ENCODE data around the gene SCEL. TPM values are rescaled to one million over a fixed set of nuclear protein-coding genes. Genes with fewer than 3 reads are reported as not detected.

Gene SCEL
- total RNA-seq, 1 experiment from 2014 or later = 0.07 TPM

DNA sequence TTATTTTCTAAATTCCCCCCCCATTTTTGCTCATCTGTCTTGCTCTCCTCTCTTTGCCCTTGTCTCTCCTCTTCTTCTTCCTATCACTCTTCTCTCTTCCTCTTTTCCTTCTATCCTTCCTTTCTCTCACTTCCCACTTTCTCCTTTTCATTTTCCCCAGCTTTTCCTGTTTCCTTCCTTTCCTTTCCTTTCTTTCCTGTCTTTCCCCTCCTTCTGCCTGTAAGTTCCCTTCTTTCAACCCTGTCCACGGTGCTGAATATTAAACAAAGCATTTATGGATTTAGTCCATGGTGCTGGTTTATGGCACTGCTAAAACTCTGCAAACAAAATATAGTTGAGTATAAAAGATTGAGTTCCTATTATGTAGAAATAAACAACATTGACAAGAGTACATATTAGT, 27.6 kb downstream of the SCEL start:
- Histone ChIP-seq H3K79me2 (ENCODE audit: insufficient read depth, low read length) (no peaks in the 10 kb centered on the region), H2AFZ (ENCODE audit: low read depth, low read length, poor library complexity, severe bottlenecking) (no peak overlapping the region), H3K9ac (ENCODE audit: low read length) (no peak overlapping the region), H4K20me1 (ENCODE audit: insufficient read depth) (no peaks in the 10 kb centered on the region), H3K36me3 (ENCODE audit: control insufficient read depth in 1 of 2, insufficient read depth in 2 of 2, low read length in 2 of 2) (no peaks in the 10 kb centered on the region), H3K4me3 (replicated peaks in 1 of 2; ENCODE audit: low read depth in 1 of 2, low read length in 2 of 2) (no peak overlapping the region), H3K4me2 (ENCODE audit: low read length) (no peak overlapping the region), H3K27me3 (ENCODE audit: insufficient read depth, low read length) (no peaks in the 10 kb centered on the region), H3K4me1 (ENCODE audit: control insufficient read depth in 1 of 2, insufficient read depth in 2 of 2, low read length in 2 of 2) (no peaks in the 10 kb centered on the region), H3K9me2 (ENCODE audit: insufficient read depth) (no peaks in the 10 kb centered on the region), H3K27ac (ENCODE audit: low read depth, low read length) (no peak overlapping the region), H3K9me3 (ENCODE audit: control insufficient read depth in 1 of 2, insufficient read depth in 1 of 2, low read depth in 1 of 2, low read length in 2 of 2) (no peaks in the 10 kb centered on the region)
- ChIA-PET POLR2A (no interaction called here), RAD21 (ENCODE audit: low non-redundant PET in 1 of 2, low total read pairs in 2 of 2, uncharacterized antibody in 2 of 2, unreplicated experiment in 2 of 2) (no interaction called here), CTCF (no interaction called here)
- TF ChIP-seq SP1 (IDR thresholded peaks at IDR 0.05; ENCODE audit: low read depth) = no peak
- TF ChIP-seq, protein P1, sequence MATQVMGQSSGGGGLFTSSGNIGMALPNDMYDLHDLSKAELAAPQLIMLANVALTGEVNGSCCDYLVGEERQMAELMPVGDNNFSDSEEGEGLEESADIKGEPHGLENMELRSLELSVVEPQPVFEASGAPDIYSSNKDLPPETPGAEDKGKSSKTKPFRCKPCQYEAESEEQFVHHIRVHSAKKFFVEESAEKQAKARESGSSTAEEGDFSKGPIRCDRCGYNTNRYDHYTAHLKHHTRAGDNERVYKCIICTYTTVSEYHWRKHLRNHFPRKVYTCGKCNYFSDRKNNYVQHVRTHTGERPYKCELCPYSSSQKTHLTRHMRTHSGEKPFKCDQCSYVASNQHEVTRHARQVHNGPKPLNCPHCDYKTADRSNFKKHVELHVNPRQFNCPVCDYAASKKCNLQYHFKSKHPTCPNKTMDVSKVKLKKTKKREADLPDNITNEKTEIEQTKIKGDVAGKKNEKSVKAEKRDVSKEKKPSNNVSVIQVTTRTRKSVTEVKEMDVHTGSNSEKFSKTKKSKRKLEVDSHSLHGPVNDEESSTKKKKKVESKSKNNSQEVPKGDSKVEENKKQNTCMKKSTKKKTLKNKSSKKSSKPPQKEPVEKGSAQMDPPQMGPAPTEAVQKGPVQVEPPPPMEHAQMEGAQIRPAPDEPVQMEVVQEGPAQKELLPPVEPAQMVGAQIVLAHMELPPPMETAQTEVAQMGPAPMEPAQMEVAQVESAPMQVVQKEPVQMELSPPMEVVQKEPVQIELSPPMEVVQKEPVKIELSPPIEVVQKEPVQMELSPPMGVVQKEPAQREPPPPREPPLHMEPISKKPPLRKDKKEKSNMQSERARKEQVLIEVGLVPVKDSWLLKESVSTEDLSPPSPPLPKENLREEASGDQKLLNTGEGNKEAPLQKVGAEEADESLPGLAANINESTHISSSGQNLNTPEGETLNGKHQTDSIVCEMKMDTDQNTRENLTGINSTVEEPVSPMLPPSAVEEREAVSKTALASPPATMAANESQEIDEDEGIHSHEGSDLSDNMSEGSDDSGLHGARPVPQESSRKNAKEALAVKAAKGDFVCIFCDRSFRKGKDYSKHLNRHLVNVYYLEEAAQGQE (IDR thresholded peaks at IDR 0.05; ENCODE audit: low read depth) = peak; percentile 55
- intact Hi-C loops (cut with micrococcal nuclease) = no loop called here
- DNase-seq (ENCODE audit: low read depth, low spot score) (no peak), ATAC-seq (no peak)
- no TSS peak for BruUV-seq (replicated peaks)

DNA sequence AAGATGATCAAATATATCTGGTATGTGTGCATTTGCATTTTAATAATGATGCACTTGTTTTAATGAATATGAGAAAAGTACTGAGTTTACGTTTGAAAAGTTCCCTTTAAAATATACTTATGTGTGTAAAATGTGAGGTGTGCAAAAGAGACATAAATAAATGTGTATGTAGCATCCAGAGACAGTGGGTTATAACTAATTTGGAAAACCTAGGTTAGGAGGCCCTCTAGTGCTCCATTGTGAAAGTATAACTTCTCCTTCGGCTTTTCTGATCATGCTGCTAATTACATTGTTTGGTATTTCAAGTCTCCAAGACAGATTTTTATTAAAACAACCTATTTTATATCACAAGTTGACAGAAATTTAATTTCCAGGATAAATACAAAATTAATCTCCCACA, 30.1 kb downstream of the SCEL start:
- no peaks in the 10 kb centered on the region for H3K4me1 ChIP-seq (ENCODE audit: control insufficient read depth in 1 of 2, insufficient read depth in 2 of 2, low read length in 2 of 2)
- intact Hi-C loops (cut with micrococcal nuclease) = loop anchor here (1.0 to 5.0 kb wide), 2 partner anchors 72 to 238 kb away; partner anchors contain the start of gene MYCBP2
- H3K4me2 ChIP-seq (ENCODE audit: low read length) = no peak overlapping the region
- ChIA-PET CTCF (no interaction called here), RAD21 (ENCODE audit: low non-redundant PET in 1 of 2, low total read pairs in 2 of 2, uncharacterized antibody in 2 of 2, unreplicated experiment in 2 of 2) (interaction anchor here in 1 of 2 experiments (0.6 kb wide), 1 partner anchor 51 kb away, joined by 3 read pairs; no protein-coding TSS in a partner anchor), POLR2A (no interaction called here)
- no peaks in the 10 kb centered on the region for H3K36me3 ChIP-seq (ENCODE audit: control insufficient read depth in 1 of 2, insufficient read depth in 2 of 2, low read length in 2 of 2)
- TF ChIP-seq POLR2A (IDR thresholded peaks at IDR 0.05; ENCODE audit: borderline replicate concordance, extremely low read depth, insufficient read depth, insufficient read length) (no peak), YY1 (IDR thresholded peaks at IDR 0.05; ENCODE audit: extremely low read depth, insufficient replicate concordance, low read depth, low read length) (no peak), RAD21 (IDR thresholded peaks at IDR 0.05; ENCODE audit: low read depth) (peak; percentile 64)
- TF ChIP-seq, protein P2, sequence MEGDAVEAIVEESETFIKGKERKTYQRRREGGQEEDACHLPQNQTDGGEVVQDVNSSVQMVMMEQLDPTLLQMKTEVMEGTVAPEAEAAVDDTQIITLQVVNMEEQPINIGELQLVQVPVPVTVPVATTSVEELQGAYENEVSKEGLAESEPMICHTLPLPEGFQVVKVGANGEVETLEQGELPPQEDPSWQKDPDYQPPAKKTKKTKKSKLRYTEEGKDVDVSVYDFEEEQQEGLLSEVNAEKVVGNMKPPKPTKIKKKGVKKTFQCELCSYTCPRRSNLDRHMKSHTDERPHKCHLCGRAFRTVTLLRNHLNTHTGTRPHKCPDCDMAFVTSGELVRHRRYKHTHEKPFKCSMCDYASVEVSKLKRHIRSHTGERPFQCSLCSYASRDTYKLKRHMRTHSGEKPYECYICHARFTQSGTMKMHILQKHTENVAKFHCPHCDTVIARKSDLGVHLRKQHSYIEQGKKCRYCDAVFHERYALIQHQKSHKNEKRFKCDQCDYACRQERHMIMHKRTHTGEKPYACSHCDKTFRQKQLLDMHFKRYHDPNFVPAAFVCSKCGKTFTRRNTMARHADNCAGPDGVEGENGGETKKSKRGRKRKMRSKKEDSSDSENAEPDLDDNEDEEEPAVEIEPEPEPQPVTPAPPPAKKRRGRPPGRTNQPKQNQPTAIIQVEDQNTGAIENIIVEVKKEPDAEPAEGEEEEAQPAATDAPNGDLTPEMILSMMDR (IDR thresholded peaks at IDR 0.05 in 2 of 3, conservative IDR thresholded peaks at IDR 0.05 in 1 of 3; ENCODE audit: borderline replicate concordance in 1 of 3, insufficient read depth in 1 of 3, low read depth in 2 of 3, low read length in 2 of 3) = peak; percentile 29 to 63 (median 32); a peak in 3 of 6 replicates
- no peak overlapping the region for H3K9ac ChIP-seq (ENCODE audit: low read length)
- H2AFZ ChIP-seq (ENCODE audit: low read depth, low read length, poor library complexity, severe bottlenecking) = no peak overlapping the region
- peak; percentile 12 for DNase-seq (ENCODE audit: low read depth, low spot score)
- H3K4me3 ChIP-seq (replicated peaks in 1 of 2; ENCODE audit: low read depth in 1 of 2, low read length in 2 of 2) = no peak overlapping the region
- ATAC-seq = peak; percentile 74; the same call in 1 of the 2 replicates
- H3K79me2 ChIP-seq (ENCODE audit: insufficient read depth, low read length) = no peaks in the 10 kb centered on the region
- no peaks in the 10 kb centered on the region for H3K9me2 ChIP-seq (ENCODE audit: insufficient read depth)
- H3K9me3 ChIP-seq (ENCODE audit: control insufficient read depth in 1 of 2, insufficient read depth in 1 of 2, low read depth in 1 of 2, low read length in 2 of 2) = no peaks in the 10 kb centered on the region
- no peaks in the 10 kb centered on the region for H4K20me1 ChIP-seq (ENCODE audit: insufficient read depth)
- no peak overlapping the region for H3K27ac ChIP-seq (ENCODE audit: low read depth, low read length)
- BruUV-seq (replicated peaks) = no TSS peak
- H3K27me3 ChIP-seq (ENCODE audit: insufficient read depth, low read length) = no peaks in the 10 kb centered on the region
